Mesothelial cell of epicardium (in vitro differentiated cells): ENCODE results near the gene A3GALT2. TPM values are rescaled to one million over a fixed set of nuclear protein-coding genes. Genes with fewer than 3 reads are reported as not detected.

ENCODE experiments used
- DNase-seq, 2 experiments: peaks; one replicate each; pipeline ENCODE4 v3.0.0; 2021; ENCODE audit warnings: low spot score in 2 of 2; ENCODE audit not compliant: unreplicated experiment in 2 of 2
- H3K27ac Mint-ChIP-seq: 2 replicates; pipeline ENCODE4 v1.8.0; 2021; ENCODE audit warnings: mixed read lengths
- H3K27me3 Mint-ChIP-seq: 2 replicates; pipeline ENCODE4 v1.8.0; 2021; ENCODE audit warnings: low read depth, mixed read lengths
- H3K36me3 Mint-ChIP-seq: 2 replicates; pipeline ENCODE4 v1.8.0; 2021; ENCODE audit warnings: mixed read lengths
- H3K4me1 Mint-ChIP-seq: 2 replicates; pipeline ENCODE4 v1.8.0; 2021; ENCODE audit warnings: mixed read lengths
- H3K4me3 Mint-ChIP-seq: 2 replicates; pipeline ENCODE4 v1.8.0; 2021; ENCODE audit warnings: mild to moderate bottlenecking, moderate library complexity, mixed read lengths
- H3K9me3 Mint-ChIP-seq: 2 replicates; pipeline ENCODE4 v1.8.0; 2021; ENCODE audit warnings: mixed read lengths
- CTCF ChIP-seq: fragments of 200-600 bp; sonication (generic); IDR thresholded peaks from one replicate; pipeline ENCODE4 v1.5.0; 2021; ENCODE audit warnings: antibody characterized with exemption; ENCODE audit not compliant: unreplicated experiment
- total RNA-seq: library from RNA; stranded (reverse); gene quantifications from 3 replicates; pipeline ENCODE4 v1.2.1, GENCODE V29; 2021

The A3GALT2 gene
- total RNA-seq, 1 donor from 2014 or later, result 0.58 TPM

GRCh38 chr1:33363021-33363420, 42.1 kb upstream of the A3GALT2 start:
- no peaks in the 10 kb centered on the region for H3K27me3 Mint-ChIP-seq
- peak overlapping the region; percentile 53 for H3K4me3 Mint-ChIP-seq
- H3K27ac Mint-ChIP-seq, result peak overlapping the region; percentile 96
- DNase-seq, result no peak
- no peaks in the 10 kb centered on the region for H3K9me3 Mint-ChIP-seq
- H3K4me1 Mint-ChIP-seq, result peaks cover 83% of the 10 kb centered on the region
- peaks cover 9% of the 10 kb centered on the region for H3K36me3 Mint-ChIP-seq
- TF ChIP-seq CTCF, result no peak

- no peak for DNase-seq
- H3K4me3 Mint-ChIP-seq, result no peak overlapping the region
Measured at GRCh38 chr1:33361532-33362235, 40.8 kb upstream of the A3GALT2 start.

GRCh38 chr1:33360367-33360766, 39.5 kb upstream of the A3GALT2 start:
- Mint-ChIP-seq H3K36me3 (peaks cover 27% of the 10 kb centered on the region), H3K4me1 (peaks cover 60% of the 10 kb centered on the region), H3K27ac (no peak overlapping the region), H3K4me3 (no peak overlapping the region), H3K9me3 (no peaks in the 10 kb centered on the region), H3K27me3 (no peaks in the 10 kb centered on the region)
- no peak for TF ChIP-seq CTCF
- no peak for DNase-seq

More at GRCh38 chr1:33361532-33362235, 40.8 kb upstream of the A3GALT2 start:
- no peak for TF ChIP-seq CTCF
- Mint-ChIP-seq H3K4me1 (peaks cover 73% of the 10 kb centered on the region), H3K36me3 (peaks cover 20% of the 10 kb centered on the region), H3K27ac (peak overlapping the region; percentile 96), H3K9me3 (no peaks in the 10 kb centered on the region), H3K27me3 (no peaks in the 10 kb centered on the region)

- Mint-ChIP-seq H3K4me3 (no peak overlapping the region), H3K4me1 (peaks cover 56% of the 10 kb centered on the region), H3K27me3 (no peaks in the 10 kb centered on the region), H3K9me3 (no peaks in the 10 kb centered on the region), H3K36me3 (peaks cover 30% of the 10 kb centered on the region), H3K27ac (no peak overlapping the region)
- no peak for DNase-seq
- no peak for TF ChIP-seq CTCF
Measured at GRCh38 chr1:33359931-33360330, 39.0 kb upstream of the A3GALT2 start.

- Mint-ChIP-seq H3K36me3 (peaks cover 30% of the 10 kb centered on the region), H3K27me3 (no peaks in the 10 kb centered on the region), H3K27ac (peak overlapping the region; percentile 75), H3K9me3 (no peaks in the 10 kb centered on the region), H3K4me3 (no peak overlapping the region), H3K4me1 (peaks cover 48% of the 10 kb centered on the region)
- TF ChIP-seq CTCF, result no peak
- no peak for DNase-seq
Measured at GRCh38 chr1:33358795-33359503, 38.1 kb upstream of the A3GALT2 start.
